Cardiac fibroblast (primary cell): ENCODE data around the gene RAP1GAP2.

Experiments
- DNase-seq, 2 donors: peaks; one replicate each; pipeline versions ENCODE4 v3.0.0 to v3.0.0-alpha.2; 2010; ENCODE audit warnings: low read depth in 2 of 2
- H3K4me3 ChIP-seq, 2 donors: replicated peaks in 1 of 2; 1 replicate in 1 of 2; 2 replicates in 1 of 2; pipeline ENCODE4 v1.5.1; 2011; ENCODE audit warnings: low read depth in 2 of 2, low read length in 2 of 2, mild to moderate bottlenecking in 2 of 2, moderate library complexity in 1 of 2
- TF ChIP-seq, protein P1 (sequence below): IDR thresholded peaks from one replicate; pipeline ENCODE4 v1.5.1; 2011; ENCODE audit warnings: low read depth, mild to moderate bottlenecking, low read length, inconsistent platforms

The RAP1GAP2 gene

DNA sequence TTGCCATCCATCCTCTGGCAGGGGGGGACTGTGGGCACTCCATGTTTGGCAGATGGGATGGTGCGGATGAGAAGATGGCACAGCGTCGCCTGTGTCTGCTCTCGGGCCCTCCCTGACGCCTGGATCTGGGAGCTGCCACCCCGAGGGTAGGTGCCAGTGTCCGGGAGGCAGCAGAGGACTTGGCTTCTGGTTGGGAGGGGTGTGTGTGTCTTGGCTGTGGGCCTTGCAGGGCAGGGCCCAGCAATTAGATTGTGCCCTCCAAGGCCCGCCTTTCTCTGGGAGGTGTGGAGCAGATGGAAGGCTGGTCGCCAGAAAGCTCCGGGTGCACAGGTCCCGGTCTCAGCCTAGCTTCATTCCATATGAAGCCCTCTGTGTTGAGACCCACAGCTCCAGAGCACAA, 1.4 kb downstream of the RAP1GAP2 start:
- TF ChIP-seq, protein P1, sequence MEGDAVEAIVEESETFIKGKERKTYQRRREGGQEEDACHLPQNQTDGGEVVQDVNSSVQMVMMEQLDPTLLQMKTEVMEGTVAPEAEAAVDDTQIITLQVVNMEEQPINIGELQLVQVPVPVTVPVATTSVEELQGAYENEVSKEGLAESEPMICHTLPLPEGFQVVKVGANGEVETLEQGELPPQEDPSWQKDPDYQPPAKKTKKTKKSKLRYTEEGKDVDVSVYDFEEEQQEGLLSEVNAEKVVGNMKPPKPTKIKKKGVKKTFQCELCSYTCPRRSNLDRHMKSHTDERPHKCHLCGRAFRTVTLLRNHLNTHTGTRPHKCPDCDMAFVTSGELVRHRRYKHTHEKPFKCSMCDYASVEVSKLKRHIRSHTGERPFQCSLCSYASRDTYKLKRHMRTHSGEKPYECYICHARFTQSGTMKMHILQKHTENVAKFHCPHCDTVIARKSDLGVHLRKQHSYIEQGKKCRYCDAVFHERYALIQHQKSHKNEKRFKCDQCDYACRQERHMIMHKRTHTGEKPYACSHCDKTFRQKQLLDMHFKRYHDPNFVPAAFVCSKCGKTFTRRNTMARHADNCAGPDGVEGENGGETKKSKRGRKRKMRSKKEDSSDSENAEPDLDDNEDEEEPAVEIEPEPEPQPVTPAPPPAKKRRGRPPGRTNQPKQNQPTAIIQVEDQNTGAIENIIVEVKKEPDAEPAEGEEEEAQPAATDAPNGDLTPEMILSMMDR: no peak
- H3K4me3 ChIP-seq: no peak overlapping the region
- no peak for DNase-seq

DNA sequence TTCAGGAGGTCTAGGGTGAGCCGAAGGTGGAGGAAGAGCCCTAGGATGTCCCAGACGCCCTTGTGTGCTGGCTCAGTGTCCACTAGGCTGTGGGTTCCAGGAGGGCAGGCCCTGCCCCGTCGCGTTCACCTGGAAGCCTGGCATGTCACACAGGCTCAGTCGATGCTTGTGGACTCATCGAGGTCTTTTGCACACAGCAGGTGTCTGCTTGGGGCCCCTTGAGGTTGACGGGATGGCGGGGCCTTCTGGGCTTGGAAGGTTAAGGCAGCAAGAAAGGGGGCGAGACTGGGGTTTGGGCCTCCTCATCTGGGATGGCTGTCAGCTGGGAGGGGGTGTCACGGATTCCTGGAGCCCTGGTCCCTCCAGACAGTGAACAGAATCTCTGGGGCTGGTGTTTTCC, 1.9 kb downstream of the RAP1GAP2 start:
- DNase-seq: no peak
- TF ChIP-seq, protein P1: no peak
- H3K4me3 ChIP-seq: no peak overlapping the region

DNA sequence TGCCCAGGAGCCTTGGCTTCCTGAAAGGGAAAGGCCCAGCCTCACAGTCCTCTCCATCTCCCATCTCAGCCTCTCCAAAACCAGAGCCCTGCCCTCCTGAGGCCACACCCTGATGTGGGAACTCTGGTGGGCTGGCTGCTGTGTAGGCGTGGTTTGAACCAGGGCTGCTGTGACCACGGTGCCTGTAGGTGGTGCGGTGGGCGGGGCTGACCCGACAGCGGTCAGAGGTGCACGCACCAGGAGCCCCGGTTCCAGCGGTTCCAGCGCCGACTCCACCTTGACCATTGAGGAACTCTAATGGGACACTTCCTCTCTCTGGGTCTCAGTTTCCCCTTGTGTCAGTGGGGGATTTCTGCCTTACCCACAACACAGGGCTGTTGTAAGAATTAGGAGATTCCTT, 2.4 kb downstream of the RAP1GAP2 start:
- no peak overlapping the region for H3K4me3 ChIP-seq
- TF ChIP-seq, protein P1: no peak
- DNase-seq: no peak

DNA sequence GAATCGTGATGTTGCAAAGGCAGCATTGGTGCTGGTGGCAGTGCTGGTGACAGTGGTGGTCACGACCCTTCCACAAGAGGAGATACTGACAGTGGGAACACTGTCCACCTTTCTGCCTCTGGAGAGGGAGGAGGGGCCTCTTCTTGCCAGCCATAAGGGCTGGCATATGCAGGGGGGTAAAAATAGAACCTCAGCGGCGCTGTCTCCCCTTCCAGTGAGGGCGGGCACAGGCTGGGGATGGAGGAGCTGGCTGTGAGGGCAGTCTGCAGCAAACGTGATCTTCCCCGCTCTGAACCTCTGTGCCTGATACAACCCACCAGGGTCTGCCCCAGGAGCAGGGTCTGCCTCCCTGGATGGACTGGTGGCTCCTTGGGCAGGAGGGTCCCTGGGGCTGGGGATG, 3.4 kb downstream of the RAP1GAP2 start:
- no peak overlapping the region for H3K4me3 ChIP-seq
- no peak for DNase-seq
- TF ChIP-seq, protein P1: no peak

DNA sequence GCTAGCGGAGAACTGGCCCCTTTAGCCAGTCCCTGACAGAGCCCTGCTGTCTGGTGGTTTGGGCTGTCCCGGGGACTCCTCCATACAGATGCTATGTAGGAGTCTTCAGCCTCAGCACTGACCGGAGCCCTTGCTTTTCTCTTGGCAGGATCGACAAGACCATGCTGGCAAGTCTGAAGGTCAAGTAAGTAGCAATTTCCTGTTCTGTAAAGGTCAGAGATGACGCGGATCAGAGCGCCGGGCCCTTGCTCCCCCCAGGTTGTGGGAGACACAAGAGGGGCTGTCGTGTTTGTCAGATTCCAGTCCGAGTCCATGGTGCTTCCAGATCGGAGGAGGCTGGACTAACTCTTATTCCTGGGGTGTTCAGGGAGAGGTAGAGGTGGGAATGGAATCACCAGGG, 4.1 kb downstream of the RAP1GAP2 start:
- TF ChIP-seq, protein P1: no peak
- no peak overlapping the region for H3K4me3 ChIP-seq
- DNase-seq: peak in 1 of 2 donors; percentile 12

DNA sequence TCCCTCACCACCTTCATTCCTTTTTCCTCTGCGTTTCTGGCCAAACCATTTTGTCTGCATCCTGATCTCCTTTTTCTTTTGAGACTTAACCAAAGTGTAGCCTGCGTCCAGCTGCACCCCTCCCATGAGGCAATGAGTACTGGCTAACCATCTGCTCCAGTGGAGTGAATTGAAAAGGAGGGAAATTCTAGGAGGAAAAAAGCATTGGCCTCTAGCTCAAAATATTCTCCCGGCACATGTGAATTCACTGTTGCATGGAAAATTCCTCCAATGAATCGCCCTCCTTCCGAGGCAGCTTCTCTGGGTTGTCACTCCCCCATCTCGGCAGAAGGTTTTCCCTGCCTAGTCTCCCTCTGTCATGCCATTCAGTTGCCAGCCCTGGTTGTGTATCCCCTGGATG, 5.6 kb downstream of the RAP1GAP2 start:
- TF ChIP-seq, protein P1: no peak
- H3K4me3 ChIP-seq: no peak overlapping the region
- no peak for DNase-seq

GRCh38 chr17:2802574-2802973, 6.3 kb downstream of the RAP1GAP2 start:
- no peak for DNase-seq
- TF ChIP-seq, protein P1: no peak
- H3K4me3 ChIP-seq: no peak overlapping the region
